ENCODE measurements around the gene TMIE. TPM values are rescaled to one million over a fixed set of nuclear protein-coding genes. Genes with fewer than 3 reads are reported as not detected.
"Not testable (repeated sequence)": the region's sequence is repeated elsewhere in the genome, so short reads cannot be mapped to it uniquely, and the experiment has no call there.

TMIE gene
- polyA plus RNA-seq, 1 donor (not counting 4 experiments of a cell fraction or from before 2014, with no cell fraction given) = 0.07 TPM

GRCh38 chr3:46736006-46736872, 35.0 kb downstream of the TMIE start:
- no peak overlapping the region for H2AFZ ChIP-seq (ENCODE audit: control insufficient read depth, low read length)
- no peak overlapping the region for H3K4me2 ChIP-seq (ENCODE audit: control insufficient read depth, extremely low read depth, insufficient read depth, low read depth, low read length)
- no peaks in the 10 kb centered on the region for H3K9me3 ChIP-seq (ENCODE audit: control insufficient read depth, low read depth, low read length)
- no peak for DNase-seq (ENCODE audit: low read depth, low spot score)
- no peak for FAIRE-seq
- H3K27me3 ChIP-seq (ENCODE audit: control insufficient read depth, extremely low read depth, insufficient read depth, low read length) = peaks cover 8% of the 10 kb centered on the region
- no peaks in the 10 kb centered on the region for H3K79me2 ChIP-seq (ENCODE audit: control insufficient read depth, insufficient read depth, low read length)
- H3K27ac ChIP-seq (ENCODE audit: control insufficient read depth, insufficient read depth, low read length) = no peak overlapping the region
- H4K20me1 ChIP-seq (ENCODE audit: control insufficient read depth, extremely low read depth, insufficient read depth, low read length) = no peaks in the 10 kb centered on the region
- no peaks in the 10 kb centered on the region for H3K36me3 ChIP-seq (ENCODE audit: control insufficient read depth in 2 of 2, extremely low read depth in 1 of 2, insufficient read depth in 2 of 2, low read length in 2 of 2)
- no peak overlapping the region for H3K9ac ChIP-seq (ENCODE audit: control insufficient read depth, extremely low read depth, insufficient read depth, low read length)
- no peaks in the 10 kb centered on the region for H3K9me1 ChIP-seq (ENCODE audit: control insufficient read depth, extremely low read depth, insufficient read depth, low read length)
- TF ChIP-seq EZH2 (IDR thresholded peaks at IDR 0.05; ENCODE audit: low read length) (no peak), CTCF (optimal IDR thresholded peaks at IDR 0.05 in 1 of 3, IDR thresholded peaks at IDR 0.05 in 1 of 3, conservative IDR thresholded peaks at IDR 0.05 in 1 of 3; ENCODE audit: extremely low read depth in 1 of 3, insufficient read depth in 2 of 3, low read length in 3 of 3) (no peak)
- dilution Hi-C loops (cut with MboI; ENCODE audit: extremely low pct_ligation_motif_present, low sequenced_read_pairs) = no loop called here
- no peak overlapping the region for H3K4me3 ChIP-seq (ENCODE audit: control insufficient read depth in 2 of 3, extremely low read depth in 1 of 3, insufficient read depth in 2 of 3, low read depth in 1 of 3, low read length in 3 of 3)
- no peaks in the 10 kb centered on the region for H3K4me1 ChIP-seq (ENCODE audit: control insufficient read depth, extremely low read depth, insufficient read depth, low read length)

- dilution Hi-C loops (cut with MboI; ENCODE audit: extremely low pct_ligation_motif_present, low sequenced_read_pairs) = no loop called here
- Histone ChIP-seq H2AFZ (ENCODE audit: control insufficient read depth, low read length) (no peak overlapping the region), H3K9ac (ENCODE audit: control insufficient read depth, extremely low read depth, insufficient read depth, low read length) (no peak overlapping the region), H4K20me1 (ENCODE audit: control insufficient read depth, extremely low read depth, insufficient read depth, low read length) (no peaks in the 10 kb centered on the region), H3K27me3 (ENCODE audit: control insufficient read depth, extremely low read depth, insufficient read depth, low read length) (peaks cover 8% of the 10 kb centered on the region), H3K27ac (ENCODE audit: control insufficient read depth, insufficient read depth, low read length) (no peak overlapping the region), H3K4me1 (ENCODE audit: control insufficient read depth, extremely low read depth, insufficient read depth, low read length) (no peaks in the 10 kb centered on the region), H3K79me2 (ENCODE audit: control insufficient read depth, insufficient read depth, low read length) (no peaks in the 10 kb centered on the region), H3K9me3 (ENCODE audit: control insufficient read depth, low read depth, low read length) (no peaks in the 10 kb centered on the region), H3K9me1 (ENCODE audit: control insufficient read depth, extremely low read depth, insufficient read depth, low read length) (no peaks in the 10 kb centered on the region), H3K36me3 (ENCODE audit: control insufficient read depth in 2 of 2, extremely low read depth in 1 of 2, insufficient read depth in 2 of 2, low read length in 2 of 2) (no peaks in the 10 kb centered on the region), H3K4me3 (ENCODE audit: control insufficient read depth in 2 of 3, extremely low read depth in 1 of 3, insufficient read depth in 2 of 3, low read depth in 1 of 3, low read length in 3 of 3) (no peak overlapping the region), H3K4me2 (ENCODE audit: control insufficient read depth, extremely low read depth, insufficient read depth, low read depth, low read length) (no peak overlapping the region)
- TF ChIP-seq EZH2 (IDR thresholded peaks at IDR 0.05; ENCODE audit: low read length) = no peak
- no peak for TF ChIP-seq CTCF (optimal IDR thresholded peaks at IDR 0.05 in 1 of 3, IDR thresholded peaks at IDR 0.05 in 1 of 3, conservative IDR thresholded peaks at IDR 0.05 in 1 of 3; ENCODE audit: extremely low read depth in 1 of 3, insufficient read depth in 2 of 3, low read length in 3 of 3)
- no peak for FAIRE-seq
- DNase-seq (ENCODE audit: low read depth, low spot score) = no peak
Measured at GRCh38 chr3:46737329-46737731, 36.1 kb downstream of the TMIE start.

GRCh38 chr3:46739565-46739964, 38.4 kb downstream of the TMIE start:
- H3K4me3 ChIP-seq (ENCODE audit: control insufficient read depth in 2 of 3, extremely low read depth in 1 of 3, insufficient read depth in 2 of 3, low read depth in 1 of 3, low read length in 3 of 3); H3K9me3 ChIP-seq (ENCODE audit: control insufficient read depth, low read depth, low read length); H2AFZ ChIP-seq (ENCODE audit: control insufficient read depth, low read length); H3K9ac ChIP-seq (ENCODE audit: control insufficient read depth, extremely low read depth, insufficient read depth, low read length); H3K79me2 ChIP-seq (ENCODE audit: control insufficient read depth, insufficient read depth, low read length); H3K27me3 ChIP-seq (ENCODE audit: control insufficient read depth, extremely low read depth, insufficient read depth, low read length); FAIRE-seq; H3K4me1 ChIP-seq (ENCODE audit: control insufficient read depth, extremely low read depth, insufficient read depth, low read length); dilution Hi-C loops (cut with MboI; ENCODE audit: extremely low pct_ligation_motif_present, low sequenced_read_pairs); H3K36me3 ChIP-seq (ENCODE audit: control insufficient read depth in 2 of 2, extremely low read depth in 1 of 2, insufficient read depth in 2 of 2, low read length in 2 of 2); H3K4me2 ChIP-seq (ENCODE audit: control insufficient read depth, extremely low read depth, insufficient read depth, low read depth, low read length); H4K20me1 ChIP-seq (ENCODE audit: control insufficient read depth, extremely low read depth, insufficient read depth, low read length); H3K27ac ChIP-seq (ENCODE audit: control insufficient read depth, insufficient read depth, low read length); H3K9me1 ChIP-seq (ENCODE audit: control insufficient read depth, extremely low read depth, insufficient read depth, low read length); DNase-seq (ENCODE audit: low read depth, low spot score): not testable (repeated sequence)
